Measurements from ENCODE around the gene E2F3.
"Not testable (repeated sequence)": the region's sequence is repeated elsewhere in the genome, so short reads cannot be mapped to it uniquely, and the experiment has no call there.

The E2F3 gene

GRCh38 chr6:20467437-20467836 lies 65.8 kb downstream of the E2F3 start:
- DNase-seq (ENCODE audit: low spot score) = no peak

- DNase-seq (ENCODE audit: low spot score) = no peak
Observed at GRCh38 chr6:20468209-20468608, 66.5 kb downstream of the E2F3 start.

GRCh38 chr6:20472748-20473147 lies 71.1 kb downstream of the E2F3 start:
- DNase-seq (ENCODE audit: low spot score) = no peak

GRCh38 chr6:20473518-20473917 lies 71.8 kb downstream of the E2F3 start:
- no peak for DNase-seq (ENCODE audit: low spot score)

GRCh38 chr6:20474874-20475542 lies 73.3 kb downstream of the E2F3 start:
- DNase-seq (ENCODE audit: low spot score) = no peak

GRCh38 chr6:20476501-20477043 lies 74.9 kb downstream of the E2F3 start:
- no peak for DNase-seq (ENCODE audit: low spot score)

- DNase-seq (ENCODE audit: low spot score) = no peak
Observed at GRCh38 chr6:20477485-20477884, 75.8 kb downstream of the E2F3 start.

GRCh38 chr6:20479060-20479459 lies 77.4 kb downstream of the E2F3 start:
- no peak for DNase-seq (ENCODE audit: low spot score)

GRCh38 chr6:20479526-20479925 lies 77.8 kb downstream of the E2F3 start:
- no peak for DNase-seq (ENCODE audit: low spot score)

GRCh38 chr6:20481281-20481680 lies 79.6 kb downstream of the E2F3 start:
- DNase-seq (ENCODE audit: low spot score) = no peak

GRCh38 chr6:20483887-20484497 lies 82.3 kb downstream of the E2F3 start:
- no peak for DNase-seq (ENCODE audit: low spot score)

- DNase-seq (ENCODE audit: low spot score) = no peak
Observed at GRCh38 chr6:20486641-20487040, 85.0 kb downstream of the E2F3 start.

GRCh38 chr6:20487669-20488375 lies 86.1 kb downstream of the E2F3 start:
- DNase-seq (ENCODE audit: low spot score) = no peak

GRCh38 chr6:20490591-20490990 lies 88.9 kb downstream of the E2F3 start:
- DNase-seq (ENCODE audit: low spot score) = no peak

GRCh38 chr6:20492099-20492498 lies 90.4 kb downstream of the E2F3 start:
- no peak for DNase-seq (ENCODE audit: low spot score)

- no peak for DNase-seq (ENCODE audit: low spot score)
Observed at GRCh38 chr6:20497216-20498040, 95.7 kb downstream of the E2F3 start.

GRCh38 chr6:20498041-20498385 lies 96.3 kb downstream of the E2F3 start:
- no peak for DNase-seq (ENCODE audit: low spot score)

- no peak for DNase-seq (ENCODE audit: low spot score)
Observed at GRCh38 chr6:20509212-20509611, 107.5 kb downstream of the E2F3 start.

GRCh38 chr6:20511852-20512251 lies 110.2 kb downstream of the E2F3 start:
- no peak for DNase-seq (ENCODE audit: low spot score)

- not testable (repeated sequence) for DNase-seq (ENCODE audit: low spot score)
Observed at GRCh38 chr6:20525208-20525607, 123.5 kb downstream of the E2F3 start.

GRCh38 chr6:20529086-20529448 lies 127.4 kb downstream of the E2F3 start:
- not testable (repeated sequence) for DNase-seq (ENCODE audit: low spot score)

- DNase-seq (ENCODE audit: low spot score) = no peak
Observed at GRCh38 chr6:20532881-20533280, 131.2 kb downstream of the E2F3 start.

Data from ecto neural progenitor cell (in vitro differentiated cells).